HG03064 (cell line): ENCODE measurements around the gene ATG101.

ENCODE experiments used
- ATAC-seq: cut with Tn5 transposase; IDR thresholded peaks from one replicate; pipeline ENCODE4 v1.9.1; 2021; ENCODE audit warnings: low read depth; ENCODE audit not compliant: unreplicated experiment

Gene ATG101

GRCh38 chr12:52041695-52042123, 28.1 kb upstream of the ATG101 start:
- no peak for ATAC-seq

- no peak for ATAC-seq
Observed at GRCh38 chr12:52042706-52043385, 26.9 kb upstream of the ATG101 start.

- ATAC-seq, result no peak
Observed at GRCh38 chr12:52043386-52044212, 26.2 kb upstream of the ATG101 start.

GRCh38 chr12:52044292-52044983, 25.3 kb upstream of the ATG101 start:
- ATAC-seq, result no peak

- ATAC-seq, result no peak
Observed at GRCh38 chr12:52045794-52046199, 24.0 kb upstream of the ATG101 start.

- ATAC-seq, result no peak
Observed at GRCh38 chr12:52046859-52047258, 22.9 kb upstream of the ATG101 start.

GRCh38 chr12:52049286-52049685, 20.5 kb upstream of the ATG101 start:
- ATAC-seq, result no peak

- no peak for ATAC-seq
Observed at GRCh38 chr12:52049688-52050087, 20.1 kb upstream of the ATG101 start.

- ATAC-seq, result peak; percentile 21
Observed at GRCh38 chr12:52050116-52050757, 19.5 kb upstream of the ATG101 start.

GRCh38 chr12:52050758-52051541, 18.8 kb upstream of the ATG101 start, which contains the start of gene NR4A1:
Gene NR4A1 (plus strand): TSS chr12:52051442. CDS start chr12:52054329, 2,887 bp downstream.
- peak; percentile 63 for ATAC-seq

GRCh38 chr12:52052468-52053186, 17.2 kb upstream of the ATG101 start:
- no peak for ATAC-seq

GRCh38 chr12:52053536-52054209, 16.1 kb upstream of the ATG101 start:
- ATAC-seq, result no peak

GRCh38 chr12:52054231-52054832, 15.4 kb upstream of the ATG101 start:
- ATAC-seq, result no peak

GRCh38 chr12:52054833-52055730, 14.7 kb upstream of the ATG101 start:
- ATAC-seq, result no peak

- no peak for ATAC-seq
Observed at GRCh38 chr12:52055731-52056711, 13.8 kb upstream of the ATG101 start.
